Measurements from ENCODE around the gene TSPAN5.
"Not testable (repeated sequence)": the region's sequence is repeated elsewhere in the genome, so short reads cannot be mapped to it uniquely, and the experiment has no call there.

The TSPAN5 gene

DNA sequence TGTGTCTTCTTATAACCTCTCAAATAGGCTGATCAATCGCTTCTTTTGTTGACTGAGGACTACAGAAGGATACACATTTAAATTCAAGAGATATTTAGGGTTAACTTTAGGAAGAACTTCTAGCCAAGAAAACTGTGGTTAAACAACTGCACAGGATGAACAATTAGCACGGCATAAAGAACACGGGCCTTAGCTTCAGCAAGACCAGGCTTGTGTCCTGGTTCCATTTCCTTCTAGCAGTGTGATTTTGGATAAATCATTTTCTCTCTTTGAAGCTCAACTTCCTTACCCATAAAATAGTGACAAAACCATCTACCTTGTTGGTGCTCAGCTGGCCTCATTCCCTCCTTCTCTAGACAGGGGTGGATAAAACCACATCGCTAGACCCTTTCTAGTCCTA, 117.6 kb downstream of the TSPAN5 start:
- no peak for DNase-seq (ENCODE audit: insufficient read length, low spot score)
- TF ChIP-seq POLR2A (IDR thresholded peaks at IDR 0.05; ENCODE audit: low read depth, low read length) = no peak
- no peak for FAIRE-seq

DNA sequence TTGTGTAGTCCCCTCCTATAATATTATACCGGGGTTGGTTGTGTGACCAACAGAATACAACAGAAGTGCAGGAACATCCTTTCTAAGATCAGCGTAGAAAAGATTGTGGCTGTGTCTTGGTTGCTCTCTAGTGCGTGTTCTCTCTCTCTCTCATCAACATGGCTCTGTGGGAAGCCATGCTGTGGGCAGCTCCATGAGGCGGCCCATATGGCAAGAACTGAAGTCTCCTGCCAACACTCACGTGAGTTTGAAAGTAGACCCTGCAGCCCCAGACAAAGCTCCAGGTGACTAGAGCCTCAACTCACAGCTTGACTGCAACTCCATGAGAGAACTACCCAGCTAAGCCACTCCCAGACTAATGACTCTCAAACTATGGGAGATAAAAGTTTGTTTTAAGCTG, 118.7 kb downstream of the TSPAN5 start:
- no peak for TF ChIP-seq POLR2A (IDR thresholded peaks at IDR 0.05; ENCODE audit: low read depth, low read length)
- DNase-seq (ENCODE audit: insufficient read length, low spot score) (no peak), FAIRE-seq (no peak)

DNA sequence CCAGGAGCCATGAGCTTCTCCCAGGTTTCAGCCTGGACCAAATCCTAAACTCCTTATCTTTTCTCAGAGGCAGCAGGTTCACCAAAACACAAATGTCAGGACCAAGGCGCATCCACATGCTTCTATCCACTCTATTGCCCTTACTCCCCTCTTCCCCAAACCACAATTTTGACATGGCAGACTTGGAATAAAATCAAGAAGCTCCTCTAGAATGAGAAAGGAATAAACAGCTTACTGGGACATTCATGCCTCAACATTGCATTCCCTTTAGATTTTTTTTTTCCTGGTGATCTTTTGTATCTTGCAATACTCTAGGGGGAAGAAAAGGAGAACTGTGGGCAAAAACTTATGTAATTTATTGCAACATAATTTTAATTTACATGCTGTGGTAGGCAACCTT, 119.1 kb downstream of the TSPAN5 start:
- DNase-seq (ENCODE audit: insufficient read length, low spot score) (no peak), FAIRE-seq (no peak)
- TF ChIP-seq POLR2A (IDR thresholded peaks at IDR 0.05; ENCODE audit: low read depth, low read length) = no peak

DNA sequence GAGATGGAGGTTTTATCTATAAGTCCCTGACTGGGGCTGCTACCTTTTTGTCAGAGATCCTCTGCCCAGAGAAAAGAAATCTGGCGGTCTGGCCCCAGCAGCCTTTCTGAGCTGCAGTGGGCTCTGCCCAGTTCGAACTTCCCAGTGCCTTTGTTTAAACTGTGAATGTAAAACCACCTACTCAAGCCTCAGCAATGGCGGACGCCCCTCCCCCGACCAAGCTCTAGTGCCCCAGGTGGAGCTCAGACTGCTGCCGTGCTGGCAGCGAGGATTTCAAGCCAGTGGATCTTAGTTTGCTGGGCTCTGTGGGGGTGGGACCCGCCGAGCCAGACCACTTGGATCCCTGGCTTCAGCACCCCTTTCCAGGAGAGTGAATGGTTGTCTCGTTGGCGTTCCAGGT, 121.8 kb downstream of the TSPAN5 start:
- FAIRE-seq = no peak
- no peak for DNase-seq (ENCODE audit: insufficient read length, low spot score)
- no peak for TF ChIP-seq POLR2A (IDR thresholded peaks at IDR 0.05; ENCODE audit: low read depth, low read length)

DNA sequence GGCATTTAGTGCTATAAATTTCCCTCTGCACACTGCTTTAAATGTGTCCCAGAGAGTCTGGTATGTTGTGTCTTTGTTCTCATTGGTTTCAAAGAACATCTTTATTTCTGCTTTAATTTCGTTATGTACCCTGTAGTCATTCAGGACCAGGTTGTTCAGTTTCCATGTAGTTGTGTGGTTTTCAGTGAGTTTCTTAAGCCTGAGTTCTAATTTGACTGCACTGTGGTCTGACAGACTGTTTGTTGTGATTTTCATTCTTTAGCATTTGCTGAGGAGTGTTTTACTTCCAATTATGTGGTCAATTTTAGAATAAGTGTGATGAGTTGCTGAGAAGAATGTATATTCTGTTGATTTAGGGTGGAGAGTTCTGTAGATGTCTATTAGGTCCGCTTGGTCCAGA, 124.3 kb downstream of the TSPAN5 start:
- not testable (repeated sequence) for DNase-seq (ENCODE audit: insufficient read length, low spot score); FAIRE-seq

DNA sequence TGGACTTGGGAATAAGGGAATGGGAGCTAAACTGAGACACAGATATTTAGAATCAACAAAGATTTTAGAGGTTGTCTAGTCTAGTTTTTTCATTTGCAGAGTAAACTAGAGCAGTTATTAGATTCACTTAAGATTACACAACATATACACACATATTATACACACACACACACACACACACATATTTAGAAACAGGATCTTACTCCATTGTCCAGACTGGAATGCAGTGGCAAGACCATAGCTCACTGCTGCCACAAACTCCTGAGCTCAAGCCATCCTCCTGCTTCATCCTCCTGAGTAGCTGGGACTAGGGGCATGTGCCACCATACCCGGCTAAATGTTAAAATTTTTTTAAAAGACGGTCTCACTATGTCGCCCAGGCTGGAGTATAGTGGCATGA, 127.8 kb downstream of the TSPAN5 start:
- no peak for DNase-seq (ENCODE audit: insufficient read length, low spot score)
- no peak for FAIRE-seq
- TF ChIP-seq POLR2A (IDR thresholded peaks at IDR 0.05; ENCODE audit: low read depth, low read length) = no peak

DNA sequence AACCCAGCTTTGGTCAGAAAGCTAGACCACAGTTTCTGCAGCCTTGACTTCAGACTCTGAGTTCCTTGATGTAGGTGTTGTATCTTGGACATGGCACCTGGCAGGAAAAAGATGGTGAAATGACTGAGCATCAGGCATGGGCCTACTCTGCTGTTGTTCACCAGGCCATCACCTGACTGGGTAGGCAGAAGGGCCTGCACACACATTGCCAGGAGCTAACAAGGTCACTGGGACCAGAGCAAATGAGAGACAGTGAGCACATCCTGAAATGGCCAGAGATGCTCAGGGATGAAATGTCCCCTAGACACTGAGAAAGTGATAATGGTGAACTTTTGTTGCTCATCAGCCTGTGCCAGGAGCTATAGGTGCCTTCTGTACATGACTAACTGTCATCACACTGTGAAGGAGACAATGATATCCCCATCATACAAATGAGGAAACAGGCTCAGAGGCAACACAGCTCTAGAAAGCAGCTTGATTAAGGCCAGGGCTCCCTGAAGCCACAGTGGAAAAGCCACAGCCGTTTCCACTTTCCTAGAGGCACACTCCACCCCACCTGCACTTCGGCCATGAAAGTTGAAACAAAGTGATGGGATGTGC, 128.3 kb downstream of the TSPAN5 start:
- FAIRE-seq (no peak), DNase-seq (ENCODE audit: insufficient read length, low spot score) (no peak)
- TF ChIP-seq POLR2A (IDR thresholded peaks at IDR 0.05; ENCODE audit: low read depth, low read length) = no peak

DNA sequence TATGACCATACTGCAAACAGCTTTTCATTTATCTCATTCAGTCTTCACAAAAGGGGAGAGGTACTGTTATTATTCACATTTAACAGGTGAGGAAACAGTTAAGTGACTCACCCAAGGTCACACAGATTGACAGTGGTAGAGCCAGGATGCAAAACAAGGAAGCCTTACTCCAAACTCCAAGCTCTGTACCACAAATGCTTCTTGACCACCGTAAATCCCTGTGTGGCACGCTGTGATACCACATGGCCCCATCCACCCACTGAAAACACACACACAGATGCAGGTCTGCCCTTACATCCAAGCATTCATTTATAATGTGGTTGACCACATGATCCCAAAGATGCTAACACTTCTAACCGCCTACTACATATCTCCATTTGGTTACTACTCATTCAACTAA, 129.5 kb downstream of the TSPAN5 start:
- DNase-seq (ENCODE audit: insufficient read length, low spot score) (no peak), FAIRE-seq (no peak)
- no peak for TF ChIP-seq POLR2A (IDR thresholded peaks at IDR 0.05; ENCODE audit: low read depth, low read length)

DNA sequence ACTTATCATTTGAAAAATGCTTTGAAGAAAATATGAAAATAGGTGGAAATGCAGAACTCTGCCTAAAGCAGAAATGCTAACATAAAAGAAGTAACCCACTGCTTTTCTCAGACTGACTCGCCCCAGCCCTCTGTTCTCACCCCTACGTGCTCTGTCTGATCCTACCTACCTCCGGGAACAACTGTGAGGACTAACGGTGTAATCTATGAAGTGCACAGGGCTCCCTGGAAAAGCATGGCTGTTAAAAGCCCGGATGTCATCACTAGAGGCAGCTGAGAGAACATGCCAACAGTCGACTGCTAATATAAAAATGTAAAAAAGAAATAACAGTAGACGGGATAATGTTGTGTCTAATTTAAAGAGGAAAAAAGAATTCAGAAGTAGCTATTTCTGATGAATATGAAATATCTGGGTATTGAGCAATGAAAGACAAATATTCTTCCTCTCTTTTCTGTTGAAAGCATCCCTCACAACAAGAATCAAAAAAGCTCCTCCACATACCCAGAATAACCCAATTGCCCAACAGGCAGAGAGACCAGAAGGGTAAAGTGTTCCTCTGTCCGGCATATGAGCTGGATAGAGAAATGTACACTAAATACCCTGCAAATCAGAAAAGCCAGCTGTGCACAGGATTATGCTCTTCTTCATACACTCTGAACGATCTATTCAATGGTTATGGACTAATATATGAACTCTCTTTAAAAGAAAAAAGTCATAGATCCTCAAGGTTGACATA, 130.7 kb downstream of the TSPAN5 start:
- FAIRE-seq = no peak
- DNase-seq (ENCODE audit: insufficient read length, low spot score) = no peak
- TF ChIP-seq POLR2A (IDR thresholded peaks at IDR 0.05; ENCODE audit: low read depth, low read length) = no peak

DNA sequence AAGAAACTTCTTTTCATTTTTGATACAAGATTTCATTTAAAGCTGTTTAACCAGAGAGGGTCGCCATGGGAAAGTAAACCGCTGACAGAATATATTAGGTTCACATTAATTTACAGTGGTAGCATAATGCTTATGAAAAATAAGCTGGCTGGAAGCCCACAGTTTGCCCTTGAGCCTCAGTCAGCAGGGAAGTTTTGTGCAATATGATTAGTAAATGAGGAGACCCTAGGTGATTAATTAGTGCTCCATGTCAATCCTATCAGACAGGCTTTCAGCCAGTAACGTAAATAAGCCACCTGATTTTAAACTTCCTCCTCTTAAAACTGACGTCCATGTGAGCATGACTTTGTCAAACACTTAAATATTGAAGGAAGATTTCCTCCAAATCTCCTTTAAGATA, 134.2 kb downstream of the TSPAN5 start:
- DNase-seq (ENCODE audit: insufficient read length, low spot score) = no peak
- no peak for TF ChIP-seq POLR2A (IDR thresholded peaks at IDR 0.05; ENCODE audit: low read depth, low read length)
- FAIRE-seq = no peak

DNA sequence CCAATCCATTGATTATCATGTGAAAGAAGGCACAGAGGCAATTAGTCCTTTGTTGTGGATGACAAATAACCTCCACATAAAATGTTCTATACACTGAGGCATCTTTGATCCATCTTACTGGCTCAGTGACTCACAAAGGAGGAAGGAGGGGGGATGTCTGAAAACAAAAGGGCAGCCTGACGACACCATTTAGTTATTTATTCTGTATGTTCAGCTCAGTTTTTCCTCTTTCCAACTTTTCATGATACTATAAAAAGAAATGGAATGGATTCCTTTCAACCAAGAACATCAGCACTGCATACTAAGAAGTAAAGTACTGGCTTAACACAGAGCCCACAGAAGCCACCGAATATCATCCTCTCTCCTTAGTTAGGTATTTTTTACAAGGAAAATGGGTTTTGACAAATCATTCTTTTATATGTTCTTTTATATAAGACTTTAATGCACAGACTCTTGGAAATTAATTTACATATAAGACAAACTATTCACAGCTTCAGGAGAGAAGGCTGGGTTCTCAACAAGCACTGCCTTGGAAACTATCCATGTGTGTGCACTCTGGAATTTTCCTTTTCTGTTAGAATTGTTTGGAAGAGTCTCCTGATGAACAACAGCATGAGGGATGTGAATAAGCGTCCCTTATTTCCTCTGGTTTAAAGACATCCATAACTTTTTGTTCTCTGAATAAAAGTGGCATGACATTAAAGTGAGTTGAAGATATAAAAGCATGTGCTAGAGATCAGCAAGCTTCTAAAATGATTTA, 135.6 kb downstream of the TSPAN5 start:
- FAIRE-seq (no peak), DNase-seq (ENCODE audit: insufficient read length, low spot score) (peak; percentile 20)
- TF ChIP-seq POLR2A (IDR thresholded peaks at IDR 0.05; ENCODE audit: low read depth, low read length) = no peak

DNA sequence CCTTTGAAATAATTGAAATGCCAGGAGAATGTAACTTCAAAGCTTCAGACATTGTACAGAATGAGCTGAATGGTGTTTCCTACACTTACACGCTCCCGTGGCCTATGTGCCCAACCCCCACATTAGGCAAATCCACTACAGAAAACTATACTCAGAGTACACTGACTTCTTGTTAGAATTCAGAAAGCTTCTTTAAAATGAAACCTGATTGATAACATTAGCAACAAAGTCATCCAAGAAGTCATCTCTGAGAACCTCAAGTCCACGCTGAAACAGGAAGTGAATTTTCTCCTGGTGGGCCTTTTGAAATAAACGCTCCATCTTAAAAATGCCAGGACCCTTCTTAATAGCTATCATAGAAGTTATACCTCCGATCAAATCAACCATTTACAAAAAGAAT, 136.3 kb downstream of the TSPAN5 start:
- no peak for TF ChIP-seq POLR2A (IDR thresholded peaks at IDR 0.05; ENCODE audit: low read depth, low read length)
- DNase-seq (ENCODE audit: insufficient read length, low spot score) (no peak), FAIRE-seq (no peak)

DNA sequence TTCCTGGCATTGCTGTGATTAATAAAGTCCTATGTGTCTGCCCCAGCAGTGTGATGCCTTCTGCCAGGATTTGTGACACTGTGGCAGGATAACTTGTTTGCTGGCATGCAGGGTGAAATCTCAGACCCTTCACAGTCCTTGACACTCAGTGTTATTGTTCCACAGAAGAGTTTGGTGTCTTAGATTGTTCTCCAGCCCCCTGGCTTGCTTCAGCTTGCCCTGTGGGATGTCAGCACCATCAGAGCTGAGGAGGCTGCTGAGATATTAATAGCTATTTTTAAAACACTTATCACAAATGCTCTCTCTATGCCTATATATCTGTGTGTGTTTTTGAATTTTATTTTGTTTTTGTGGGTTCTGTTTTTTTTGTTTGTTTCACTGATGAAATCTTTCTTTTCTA, 136.9 kb downstream of the TSPAN5 start:
- no peak for TF ChIP-seq POLR2A (IDR thresholded peaks at IDR 0.05; ENCODE audit: low read depth, low read length)
- no peak for DNase-seq (ENCODE audit: insufficient read length, low spot score)
- FAIRE-seq = no peak

DNA sequence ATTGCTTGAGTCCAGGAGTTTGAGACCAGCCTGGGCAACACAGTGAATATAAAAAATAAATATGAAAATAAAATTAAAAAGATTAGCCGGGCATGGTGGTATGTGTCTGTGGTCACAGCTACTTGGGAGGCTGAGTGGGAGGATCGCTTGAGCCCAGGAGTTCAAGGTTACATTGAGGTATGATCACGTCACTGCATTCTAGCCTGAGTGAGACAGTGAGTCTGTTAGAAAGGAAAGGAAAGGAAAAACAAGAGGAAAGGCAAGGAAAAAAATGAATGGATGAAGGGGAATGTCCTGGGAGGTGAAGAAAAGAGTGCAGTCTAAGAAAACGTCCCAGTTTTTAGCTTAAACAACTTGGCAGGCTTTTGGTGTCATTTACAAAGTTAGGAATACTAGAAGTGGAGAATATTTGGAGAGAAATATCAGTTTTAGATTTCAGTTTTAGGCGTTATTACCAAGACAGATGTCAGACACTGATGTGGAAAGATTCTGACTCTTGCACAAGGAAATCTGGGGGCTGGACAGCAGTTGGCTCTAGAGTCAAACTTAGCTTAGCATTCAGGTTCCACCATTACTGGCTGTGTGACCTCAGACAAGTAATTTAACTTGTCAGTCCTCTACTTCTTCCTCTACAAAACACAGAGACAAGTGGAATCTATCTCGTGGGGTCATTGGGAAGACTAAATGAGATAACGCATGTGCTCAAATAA, 139.0 kb downstream of the TSPAN5 start:
- no peak for FAIRE-seq
- DNase-seq (ENCODE audit: insufficient read length, low spot score) = no peak

More for the DNA sequence above, 139.0 kb downstream of the TSPAN5 start:
- TF ChIP-seq POLR2A (IDR thresholded peaks at IDR 0.05; ENCODE audit: low read depth, low read length) = no peak
